Measurements from ENCODE around the gene ZNF28. TPM values are rescaled to one million over a fixed set of nuclear protein-coding genes. Genes with fewer than 3 reads are reported as not detected.
"Not testable (repeated sequence)": the region's sequence is repeated elsewhere in the genome, so short reads cannot be mapped to it uniquely, and the experiment has no call there.

ZNF28 gene
- polyA plus RNA-seq, 1 donor from 2014 or later = 15.4 TPM

DNA sequence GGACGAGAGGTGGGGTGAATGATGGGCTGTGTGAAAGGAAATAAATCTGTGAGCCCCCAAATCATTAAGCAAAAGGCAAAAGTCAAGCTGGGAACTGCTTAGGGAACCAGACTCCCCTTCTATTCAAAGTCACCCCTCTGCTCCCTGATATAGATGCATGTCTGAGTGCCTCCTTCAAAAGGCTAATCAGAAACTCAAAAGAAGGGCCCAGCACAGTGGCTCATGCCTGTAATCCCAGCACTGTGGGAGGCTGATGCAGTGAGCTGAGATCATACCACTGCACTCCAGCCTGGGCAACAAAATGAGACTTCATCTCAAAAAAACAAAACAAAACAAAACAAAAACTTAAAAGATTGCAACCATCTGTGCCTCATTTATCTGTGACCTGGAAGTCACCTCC lies 12.9 kb upstream of the ZNF28 start:
- not testable (repeated sequence) for H3K27me3 ChIP-seq (ENCODE audit: insufficient read depth, low read depth, low read length); H3K27ac ChIP-seq (ENCODE audit: low read length); H3K36me3 ChIP-seq (ENCODE audit: insufficient read depth, low read length); H3K4me3 ChIP-seq (ENCODE audit: low read length); H4K20me1 ChIP-seq (ENCODE audit: insufficient read depth); H3K4me2 ChIP-seq (ENCODE audit: low read length); H3K9ac ChIP-seq (ENCODE audit: low read length); H2AFZ ChIP-seq (ENCODE audit: low read depth, low read length); H3K9me3 ChIP-seq (ENCODE audit: low read length); H3F3A ChIP-seq (ENCODE audit: insufficient read depth, low read length, poor library complexity, severe bottlenecking); H3K79me2 ChIP-seq (replicated peaks; ENCODE audit: insufficient read depth, low read length); H3K9me2 ChIP-seq (ENCODE audit: insufficient read depth, low read length)

- not testable (repeated sequence) for H3K9me2 ChIP-seq (ENCODE audit: insufficient read depth, low read length); H3K27me3 ChIP-seq (ENCODE audit: insufficient read depth, low read depth, low read length); H3K4me2 ChIP-seq (ENCODE audit: low read length); H3K9ac ChIP-seq (ENCODE audit: low read length); H2AFZ ChIP-seq (ENCODE audit: low read depth, low read length); H3K9me3 ChIP-seq (ENCODE audit: low read length); H4K20me1 ChIP-seq (ENCODE audit: insufficient read depth); H3K79me2 ChIP-seq (replicated peaks; ENCODE audit: insufficient read depth, low read length); H3F3A ChIP-seq (ENCODE audit: insufficient read depth, low read length, poor library complexity, severe bottlenecking); H3K36me3 ChIP-seq (ENCODE audit: insufficient read depth, low read length); H3K4me3 ChIP-seq (ENCODE audit: low read length); H3K27ac ChIP-seq (ENCODE audit: low read length)
Observed at GRCh38 chr19:52833541-52833940, 12.1 kb upstream of the ZNF28 start.

- H3K27ac ChIP-seq (ENCODE audit: low read length); H4K20me1 ChIP-seq (ENCODE audit: insufficient read depth); H3K79me2 ChIP-seq (replicated peaks; ENCODE audit: insufficient read depth, low read length); H3K36me3 ChIP-seq (ENCODE audit: insufficient read depth, low read length); H2AFZ ChIP-seq (ENCODE audit: low read depth, low read length); H3K27me3 ChIP-seq (ENCODE audit: insufficient read depth, low read depth, low read length); H3K4me3 ChIP-seq (ENCODE audit: low read length); H3K4me2 ChIP-seq (ENCODE audit: low read length); H3K9ac ChIP-seq (ENCODE audit: low read length); H3F3A ChIP-seq (ENCODE audit: insufficient read depth, low read length, poor library complexity, severe bottlenecking); H3K9me2 ChIP-seq (ENCODE audit: insufficient read depth, low read length); H3K9me3 ChIP-seq (ENCODE audit: low read length): not testable (repeated sequence)
Observed at GRCh38 chr19:52829866-52830265, 8.4 kb upstream of the ZNF28 start.

- H3K79me2 ChIP-seq (replicated peaks; ENCODE audit: insufficient read depth, low read length) = no peaks in the 10 kb centered on the region
- H3K9me3 ChIP-seq (ENCODE audit: low read length) = no peaks in the 10 kb centered on the region
- H3F3A ChIP-seq (ENCODE audit: insufficient read depth, low read length, poor library complexity, severe bottlenecking) = no peaks in the 10 kb centered on the region
- H3K9ac ChIP-seq (ENCODE audit: low read length) = no peak overlapping the region
- no peaks in the 10 kb centered on the region for H3K36me3 ChIP-seq (ENCODE audit: insufficient read depth, low read length)
- H3K4me2 ChIP-seq (ENCODE audit: low read length) = no peak overlapping the region
- H3K27ac ChIP-seq (ENCODE audit: low read length) = no peak overlapping the region
- no peaks in the 10 kb centered on the region for H4K20me1 ChIP-seq (ENCODE audit: insufficient read depth)
- no peak overlapping the region for H2AFZ ChIP-seq (ENCODE audit: low read depth, low read length)
- H3K27me3 ChIP-seq (ENCODE audit: insufficient read depth, low read depth, low read length) = no peaks in the 10 kb centered on the region
- H3K9me2 ChIP-seq (ENCODE audit: insufficient read depth, low read length) = no peaks in the 10 kb centered on the region
- H3K4me3 ChIP-seq (ENCODE audit: low read length) = no peak overlapping the region
- no peak for TF ChIP-seq RAD21 (conservative IDR thresholded peaks at IDR 0.05)
- TF ChIP-seq, protein P1, sequence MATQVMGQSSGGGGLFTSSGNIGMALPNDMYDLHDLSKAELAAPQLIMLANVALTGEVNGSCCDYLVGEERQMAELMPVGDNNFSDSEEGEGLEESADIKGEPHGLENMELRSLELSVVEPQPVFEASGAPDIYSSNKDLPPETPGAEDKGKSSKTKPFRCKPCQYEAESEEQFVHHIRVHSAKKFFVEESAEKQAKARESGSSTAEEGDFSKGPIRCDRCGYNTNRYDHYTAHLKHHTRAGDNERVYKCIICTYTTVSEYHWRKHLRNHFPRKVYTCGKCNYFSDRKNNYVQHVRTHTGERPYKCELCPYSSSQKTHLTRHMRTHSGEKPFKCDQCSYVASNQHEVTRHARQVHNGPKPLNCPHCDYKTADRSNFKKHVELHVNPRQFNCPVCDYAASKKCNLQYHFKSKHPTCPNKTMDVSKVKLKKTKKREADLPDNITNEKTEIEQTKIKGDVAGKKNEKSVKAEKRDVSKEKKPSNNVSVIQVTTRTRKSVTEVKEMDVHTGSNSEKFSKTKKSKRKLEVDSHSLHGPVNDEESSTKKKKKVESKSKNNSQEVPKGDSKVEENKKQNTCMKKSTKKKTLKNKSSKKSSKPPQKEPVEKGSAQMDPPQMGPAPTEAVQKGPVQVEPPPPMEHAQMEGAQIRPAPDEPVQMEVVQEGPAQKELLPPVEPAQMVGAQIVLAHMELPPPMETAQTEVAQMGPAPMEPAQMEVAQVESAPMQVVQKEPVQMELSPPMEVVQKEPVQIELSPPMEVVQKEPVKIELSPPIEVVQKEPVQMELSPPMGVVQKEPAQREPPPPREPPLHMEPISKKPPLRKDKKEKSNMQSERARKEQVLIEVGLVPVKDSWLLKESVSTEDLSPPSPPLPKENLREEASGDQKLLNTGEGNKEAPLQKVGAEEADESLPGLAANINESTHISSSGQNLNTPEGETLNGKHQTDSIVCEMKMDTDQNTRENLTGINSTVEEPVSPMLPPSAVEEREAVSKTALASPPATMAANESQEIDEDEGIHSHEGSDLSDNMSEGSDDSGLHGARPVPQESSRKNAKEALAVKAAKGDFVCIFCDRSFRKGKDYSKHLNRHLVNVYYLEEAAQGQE (IDR thresholded peaks at IDR 0.05; ENCODE audit: borderline replicate concordance) = no peak
- no peak for TF ChIP-seq EP300 (conservative IDR thresholded peaks at IDR 0.05; ENCODE audit: poor library complexity, severe bottlenecking)
- no peak for TF ChIP-seq EZH2 (IDR thresholded peaks at IDR 0.05; ENCODE audit: borderline replicate concordance, insufficient read depth, low read length, poor library complexity, severe bottlenecking)
- no peak for TF ChIP-seq MXI1 (conservative IDR thresholded peaks at IDR 0.05; ENCODE audit: poor library complexity, severe bottlenecking)
- no peak for TF ChIP-seq POLR2AphosphoS5 (IDR thresholded peaks at IDR 0.05)
- TF ChIP-seq SMC3 (conservative IDR thresholded peaks at IDR 0.05; ENCODE audit: poor library complexity) = no peak
Observed at GRCh38 chr19:52825765-52826164, 4.3 kb upstream of the ZNF28 start.

Measured in neural cell (in vitro differentiated cells).